GM21529 (cell line): Measurements from ENCODE around the gene TMCC3.

Source experiments
- ATAC-seq: cut with Tn5 transposase; IDR thresholded peaks from one replicate; pipeline ENCODE4 v1.9.1; 2021; ENCODE audit not compliant: unreplicated experiment

TMCC3 gene

DNA sequence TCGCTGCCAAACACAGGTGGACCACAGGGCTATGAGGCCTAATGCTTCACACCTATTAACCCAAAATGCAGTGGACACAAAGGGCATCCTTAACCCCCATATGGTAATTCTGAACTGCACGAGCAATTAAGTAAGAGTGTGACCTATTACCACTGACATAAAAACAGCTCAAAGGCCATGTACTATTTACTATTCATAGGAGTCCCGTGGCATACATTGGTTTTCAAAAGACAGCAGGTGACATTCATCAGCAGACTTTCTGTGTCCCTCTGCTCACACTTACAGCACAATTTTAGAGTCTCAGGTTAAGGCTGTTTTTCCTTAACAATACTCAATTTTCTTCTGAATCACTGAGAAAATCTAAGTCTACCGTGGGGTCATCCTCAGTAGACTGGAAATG lies 23.1 kb upstream of the TMCC3 start:
- no peak for ATAC-seq

DNA sequence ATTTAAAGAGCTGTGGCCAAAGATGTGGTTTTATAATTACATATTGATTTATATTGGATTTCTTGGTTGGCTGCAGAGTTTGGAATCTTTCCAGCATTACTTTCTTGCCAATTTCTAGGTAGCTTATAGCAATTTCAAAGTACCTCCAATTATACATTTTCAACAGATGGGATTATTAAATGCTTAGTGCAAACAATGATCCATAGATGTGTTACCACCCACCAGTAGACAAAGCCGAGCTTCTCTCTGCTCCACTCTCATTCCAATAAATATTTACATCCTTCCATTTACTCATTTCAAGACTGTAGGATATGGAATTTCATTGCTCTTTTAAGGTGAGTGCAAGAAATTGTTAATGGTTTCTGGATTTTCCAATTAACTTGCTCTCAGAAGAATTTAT lies 21.6 kb upstream of the TMCC3 start:
- no peak for ATAC-seq

GRCh38 chr12:94670898-94671297 lies 20.5 kb upstream of the TMCC3 start:
- no peak for ATAC-seq

- no peak for ATAC-seq
Observed at GRCh38 chr12:94670075-94670474, 19.7 kb upstream of the TMCC3 start.

- ATAC-seq = no peak
Observed at GRCh38 chr12:94667031-94667540, 16.7 kb upstream of the TMCC3 start.

- ATAC-seq = no peak
Observed at GRCh38 chr12:94666158-94666557, 15.8 kb upstream of the TMCC3 start.

- no peak for ATAC-seq
Observed at GRCh38 chr12:94663702-94664101, 13.3 kb upstream of the TMCC3 start.

GRCh38 chr12:94663071-94663470 lies 12.7 kb upstream of the TMCC3 start:
- no peak for ATAC-seq

DNA sequence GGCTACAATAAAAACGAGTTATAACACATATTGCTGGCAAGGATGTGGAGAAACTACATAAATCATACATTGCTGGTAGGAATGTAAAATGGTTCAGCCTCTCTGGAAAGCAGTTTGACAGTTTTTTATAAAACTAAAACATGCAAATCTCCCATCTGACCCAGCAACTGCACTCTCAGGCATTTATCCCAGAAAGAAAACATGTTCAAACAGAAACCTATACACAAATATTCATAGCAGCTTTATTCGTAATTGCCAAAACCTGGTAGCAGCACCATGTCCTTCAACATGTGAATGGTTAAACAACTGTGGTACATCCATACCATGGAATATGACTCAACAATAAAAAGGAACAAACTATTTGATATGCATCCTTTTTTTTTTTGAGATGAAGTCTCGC lies 10.1 kb upstream of the TMCC3 start:
- ATAC-seq = no peak

DNA sequence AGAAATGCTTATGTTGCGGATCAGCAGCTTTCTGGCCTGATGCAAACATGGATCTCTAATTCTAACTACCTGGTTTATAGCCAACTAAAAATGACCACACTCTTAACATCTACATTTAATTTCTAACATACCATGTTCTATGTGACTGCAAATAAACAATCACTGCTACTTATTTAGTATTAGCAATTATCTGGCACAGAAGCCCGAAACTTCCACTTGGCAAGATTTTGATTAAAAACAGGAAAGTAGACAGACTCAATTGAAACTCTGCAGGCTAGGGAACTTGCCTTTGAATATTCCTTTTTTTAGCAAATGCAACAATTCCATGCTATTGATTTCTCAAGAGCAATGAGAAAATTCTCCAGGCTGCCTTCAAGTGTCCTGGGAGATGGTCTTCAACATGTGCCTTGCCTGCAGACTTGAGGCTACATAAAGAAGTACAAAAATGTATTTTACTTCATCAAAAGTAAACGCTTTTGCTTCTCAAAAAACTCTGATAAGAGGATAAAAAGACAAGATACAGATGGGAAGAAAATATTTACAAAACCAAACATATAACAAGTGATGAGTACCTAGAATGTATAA lies 9.1 kb upstream of the TMCC3 start:
- no peak for ATAC-seq

DNA sequence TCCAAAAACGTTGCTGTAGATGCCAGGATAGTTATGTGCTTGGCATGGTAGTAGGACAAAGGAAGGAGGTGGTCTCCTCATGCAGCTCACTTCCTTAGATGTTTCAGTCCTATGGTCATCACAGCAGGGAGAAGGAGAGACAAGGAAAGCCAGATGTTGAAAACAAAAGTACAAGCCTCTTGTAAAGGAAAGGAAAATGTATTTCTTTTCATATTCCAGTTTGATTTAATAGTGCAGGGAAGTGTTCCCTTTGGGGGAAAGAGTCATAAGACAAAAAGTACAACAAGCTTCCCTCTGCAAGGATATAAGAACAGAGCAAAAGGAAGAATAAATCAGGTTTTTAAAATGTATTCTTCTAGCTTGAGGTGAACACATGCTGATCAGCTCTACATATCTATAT lies 8.6 kb upstream of the TMCC3 start:
- no peak for ATAC-seq

DNA sequence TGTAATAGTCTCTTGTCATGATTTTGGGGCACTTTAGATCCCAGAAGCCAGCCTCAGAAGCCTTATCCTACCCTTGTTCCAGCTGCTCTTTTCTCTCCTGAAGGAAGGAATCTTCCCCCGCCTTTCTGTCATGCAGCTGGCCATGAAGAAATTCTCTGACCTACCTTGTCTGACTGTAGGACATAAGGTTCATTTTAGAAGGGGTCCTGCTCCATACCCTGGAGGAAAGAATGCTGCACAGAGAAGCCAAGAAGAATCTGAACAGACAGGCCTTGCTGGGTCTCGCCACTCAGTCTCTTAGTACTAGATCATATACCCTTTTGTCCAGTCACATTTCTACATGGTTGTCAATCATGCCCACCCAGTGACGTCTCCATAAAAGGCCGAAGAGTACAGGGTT lies 6.2 kb upstream of the TMCC3 start:
- no peak for ATAC-seq

DNA sequence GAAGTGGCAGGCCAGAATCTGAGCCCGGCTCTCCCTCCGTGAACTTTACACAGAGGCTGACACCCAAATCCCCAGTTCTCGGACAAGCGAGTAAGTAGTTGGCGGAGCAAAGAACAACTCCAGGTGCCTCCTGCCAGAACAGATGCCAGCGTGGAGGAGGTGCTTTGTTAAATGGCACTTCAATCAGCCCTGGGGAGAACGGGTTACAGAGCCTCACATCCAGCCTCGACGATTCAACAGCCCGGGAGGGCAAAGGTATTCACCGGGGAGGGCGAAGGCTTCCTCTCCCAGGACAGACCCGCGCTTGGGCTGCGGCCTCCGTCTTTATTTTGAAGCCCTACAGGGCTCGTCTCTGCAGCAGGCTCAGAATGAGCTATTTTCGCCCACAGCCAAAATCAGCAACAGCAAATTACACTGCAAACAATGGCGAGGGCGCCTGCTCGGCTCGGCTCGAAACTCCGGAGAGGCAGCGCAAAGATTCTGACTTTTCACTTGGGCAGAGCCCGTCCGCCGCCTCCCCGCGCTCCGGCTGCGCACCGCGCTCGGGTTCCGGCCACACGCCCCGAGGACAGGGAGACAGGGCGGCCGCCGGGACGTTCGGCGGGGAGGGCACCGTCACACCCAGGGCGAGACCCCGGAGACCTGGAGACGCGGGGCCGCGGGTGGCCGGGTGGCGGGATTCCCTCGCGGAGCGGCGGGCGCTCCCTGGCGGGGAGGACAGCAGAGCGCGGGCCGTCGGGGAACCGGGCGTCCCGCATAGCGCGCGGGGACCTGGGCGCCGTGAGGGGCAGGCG lies 811 bp downstream of the TMCC3 start:
- peak; percentile 58 for ATAC-seq

GRCh38 chr12:94648578-94648977 lies 1.8 kb downstream of the TMCC3 start:
- no peak for ATAC-seq

DNA sequence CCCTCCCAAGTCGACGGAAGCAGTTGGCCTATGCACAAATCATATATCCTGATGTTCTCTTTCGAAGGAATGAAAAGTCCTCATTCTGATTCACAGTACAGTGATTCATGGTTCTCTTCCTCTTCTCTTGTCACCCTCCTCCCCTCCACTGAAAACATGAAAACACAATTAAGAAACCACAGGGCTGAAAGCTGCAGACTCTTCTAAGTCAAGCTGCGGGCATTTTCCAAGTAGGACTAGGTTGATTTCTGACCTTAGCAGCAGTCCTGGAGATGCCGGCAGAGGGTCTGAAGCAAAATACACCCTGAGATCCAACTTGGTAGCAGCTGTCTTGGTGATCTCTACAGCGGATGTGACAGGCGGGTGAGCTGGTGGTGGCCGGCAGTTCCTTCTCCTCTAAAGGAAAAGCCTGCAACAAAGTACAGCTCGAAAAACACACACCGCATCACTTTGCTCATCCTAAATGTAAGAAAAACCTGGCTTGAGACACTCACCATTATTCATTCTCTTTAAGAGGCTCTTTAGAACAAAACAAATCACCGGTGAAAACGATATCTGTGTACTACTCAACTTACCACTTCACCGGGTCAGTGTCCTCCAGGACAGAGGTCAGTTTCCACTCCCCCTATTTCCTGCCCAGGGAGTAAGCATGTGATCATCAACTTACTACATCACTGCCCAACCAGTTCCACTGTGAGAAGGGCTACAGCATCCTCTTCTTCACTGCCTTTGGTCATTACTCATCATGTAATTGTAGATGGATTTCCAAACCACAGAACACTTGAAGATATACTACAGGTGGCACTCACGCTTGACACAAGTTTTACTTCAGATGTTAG lies 6.0 kb downstream of the TMCC3 start:
- ATAC-seq = no peak

- no peak for ATAC-seq
Observed at GRCh38 chr12:94643606-94644005, 6.8 kb downstream of the TMCC3 start.

GRCh38 chr12:94641283-94641682 lies 9.1 kb downstream of the TMCC3 start:
- no peak for ATAC-seq

DNA sequence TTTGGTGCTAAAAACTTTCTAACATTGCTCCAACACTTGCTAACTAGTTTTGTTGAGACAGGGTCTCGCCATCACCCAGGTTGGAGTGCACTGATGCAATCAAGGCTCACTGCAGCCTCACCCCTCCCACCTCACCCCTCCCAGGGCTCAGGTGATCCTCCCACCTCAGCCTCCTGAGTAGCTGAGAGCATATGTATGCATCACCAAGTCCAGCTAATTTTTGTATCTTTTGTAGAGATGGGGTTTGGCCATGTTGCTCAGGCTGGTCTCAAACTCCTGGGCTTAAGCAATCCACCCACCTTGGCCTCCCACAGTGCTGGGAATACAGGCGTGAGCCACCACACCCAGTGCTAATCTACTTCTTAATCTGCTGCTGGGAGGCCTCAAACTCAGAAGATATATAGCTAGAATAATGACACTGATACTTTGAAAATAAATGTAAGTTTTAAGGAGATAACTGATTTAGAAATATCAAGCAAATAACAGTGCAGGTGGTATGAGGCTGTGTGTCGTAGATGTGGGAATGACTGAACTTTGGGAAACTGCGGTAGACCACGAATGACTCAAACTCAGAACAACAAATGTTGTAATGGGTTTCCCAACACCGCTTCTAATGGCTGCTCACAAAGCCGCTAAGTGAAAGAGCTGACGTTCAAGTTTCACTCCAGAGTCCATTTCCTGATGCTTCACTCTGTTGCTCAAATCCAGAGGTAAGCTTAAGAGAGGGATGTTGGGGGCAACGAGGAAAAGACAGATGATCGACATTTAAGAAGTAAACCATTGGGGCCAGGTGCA lies 10.0 kb downstream of the TMCC3 start:
- peak; percentile 89 for ATAC-seq

GRCh38 chr12:94638521-94638920 lies 11.8 kb downstream of the TMCC3 start:
- ATAC-seq = no peak

DNA sequence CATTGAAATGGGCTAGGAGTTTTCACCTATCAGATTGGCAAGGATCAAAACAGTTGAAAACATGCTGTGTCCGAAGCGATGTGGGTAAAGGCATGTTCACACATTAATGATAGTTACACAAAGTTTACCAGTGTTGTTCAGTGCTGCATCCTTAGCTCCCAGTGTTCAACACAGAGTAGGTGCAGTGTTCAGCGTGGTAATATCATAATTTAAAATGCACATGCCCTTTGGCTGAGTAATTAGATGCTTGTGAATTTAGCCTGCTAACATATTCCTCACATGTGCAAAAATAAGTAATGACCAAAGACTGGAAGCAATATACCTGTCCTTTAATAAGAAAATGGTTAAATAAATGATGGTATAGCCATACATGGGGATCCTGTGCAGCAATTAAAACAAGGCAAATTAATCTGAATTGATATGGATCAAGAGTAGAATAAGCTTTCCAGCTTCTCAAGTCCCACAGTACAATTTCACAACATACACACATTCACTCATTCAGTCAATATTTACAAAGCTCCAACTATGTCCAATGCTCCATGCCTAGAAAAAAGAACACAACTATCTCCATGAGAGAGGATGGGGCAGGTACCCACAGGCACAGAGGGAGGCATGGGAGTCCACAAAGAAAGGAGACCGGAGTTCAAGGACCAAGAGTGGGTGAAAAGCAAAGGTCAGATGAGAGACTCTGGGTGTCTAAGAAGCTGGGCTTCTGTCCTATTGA lies 12.8 kb downstream of the TMCC3 start:
- no peak for ATAC-seq
